HEK293 (cell line): ENCODE results near the gene NID1.

Experiments used
- CTCF ChIA-PET: fragments of 350-600 bp; formaldehyde crosslinking; extraction: SDS; loops from one replicate; lab custom pipeline; 2021; ENCODE audit warnings: antibody characterized with exemption; lab: Yijun Ruan, JAX
- POLR2A ChIA-PET: fragments of 300-600 bp; formaldehyde crosslinking; extraction: SDS; loops from one replicate; lab custom pipeline; 2020; ENCODE audit warnings: antibody characterized with exemption, inconsistent platforms; lab: Yijun Ruan, JAX
- H3K27ac ChIP-seq: fragments of 200-500 bp; sonication (Bioruptor generic); 2 replicates; pipeline ENCODE4 v1.5.1; 2014; ENCODE audit warnings: low read depth, low read length, control low read depth, inconsistent platforms; ENCODE audit errors: extremely low read depth
- H3K36me3 ChIP-seq, 2 experiments: fragments of 200-500 bp in 1 of 2; sonication (Bioruptor generic) in 1 of 2; 1 replicate in 1 of 2; 2 replicates in 1 of 2; pipeline ENCODE4 v1.5.1; 2014 to 2017; ENCODE audit warnings: inconsistent platforms in 2 of 2, low read length in 2 of 2; ENCODE audit not compliant: control insufficient read depth in 2 of 2, insufficient read depth in 1 of 2
- H3K4me1 ChIP-seq: fragments of 200-500 bp; sonication (Bioruptor generic); 2 replicates; pipeline ENCODE4 v1.5.1; 2014; ENCODE audit warnings: mild to moderate bottlenecking, low read length, inconsistent platforms; ENCODE audit not compliant: control insufficient read depth, insufficient read depth
- H3K4me3 ChIP-seq: 2 replicates; pipeline ENCODE4 v1.5.1; 2011; ENCODE audit warnings: low read depth, mild to moderate bottlenecking, control low read depth, low read length, moderate library complexity
- H3K9me3 ChIP-seq: fragments of 200-500 bp; sonication (Bioruptor generic); 2 replicates; pipeline ENCODE4 v1.5.1; 2014; ENCODE audit warnings: low read depth, low read length, inconsistent platforms; ENCODE audit not compliant: control insufficient read depth, insufficient read depth
- HOXA7 ChIP-seq: sonication (generic); formaldehyde crosslinking; IDR thresholded peaks from 2 replicates; pipeline ENCODE4 v1.8.1; 2022; ENCODE audit warnings: missing genetic modification reagents, borderline replicate concordance
- INSM2 ChIP-seq: fragments of 450-650 bp; formaldehyde crosslinking; IDR thresholded peaks from 2 replicates; pipeline ENCODE4 v1.5.1; 2016; ENCODE audit warnings: missing biosample characterization, missing genetic modification characterization
- ZBTB26 ChIP-seq: fragments of 450-650 bp; formaldehyde crosslinking; optimal IDR thresholded peaks from 2 replicates; pipeline ENCODE3; 2016; ENCODE audit warnings: missing biosample characterization, mild to moderate bottlenecking, missing genetic modification characterization
- ZNF16 ChIP-seq: fragments of 450-650 bp; formaldehyde crosslinking; IDR thresholded peaks from 2 replicates; pipeline ENCODE4 v1.5.1; 2016; ENCODE audit warnings: low read depth, missing biosample characterization, missing genetic modification characterization
- ZNF175 ChIP-seq: fragments of 450-650 bp; formaldehyde crosslinking; IDR thresholded peaks from 2 replicates; pipeline ENCODE4 v1.5.1; 2016; ENCODE audit warnings: missing biosample characterization, missing genetic modification characterization
- ZNF214 ChIP-seq: fragments of 450-650 bp; formaldehyde crosslinking; IDR thresholded peaks from 2 replicates; pipeline ENCODE4 v1.5.1; 2017; ENCODE audit warnings: missing biosample characterization, mild to moderate bottlenecking, missing genetic modification characterization, borderline replicate concordance
- ZNF292 ChIP-seq: fragments of 450-650 bp; formaldehyde crosslinking; IDR thresholded peaks from 2 replicates; pipeline ENCODE4 v1.5.1; 2016; ENCODE audit warnings: low read depth, missing biosample characterization, missing genetic modification characterization, borderline replicate concordance
- ZNF398 ChIP-seq: fragments of 450-650 bp; formaldehyde crosslinking; IDR thresholded peaks from 2 replicates; pipeline ENCODE4 v1.5.1; 2017; ENCODE audit warnings: missing biosample characterization, missing genetic modification characterization
- ZNF426 ChIP-seq: fragments of 450-650 bp; formaldehyde crosslinking; IDR thresholded peaks from 2 replicates; pipeline ENCODE4 v1.5.1; 2017; ENCODE audit warnings: missing biosample characterization, missing genetic modification characterization, mild to moderate bottlenecking, inconsistent platforms, moderate library complexity
- ZNF518A ChIP-seq: fragments of 450-650 bp; formaldehyde crosslinking; conservative IDR thresholded peaks from 2 replicates; pipeline ENCODE4 v1.5.1; 2016; ENCODE audit warnings: low read depth, missing biosample characterization, missing genetic modification characterization
- ZNF521 ChIP-seq: fragments of 450-650 bp; formaldehyde crosslinking; IDR thresholded peaks from 2 replicates; pipeline ENCODE4 v1.5.1; 2017; ENCODE audit warnings: missing biosample characterization, mild to moderate bottlenecking, missing genetic modification characterization
- ZNF580 ChIP-seq: fragments of 450-650 bp; formaldehyde crosslinking; IDR thresholded peaks from 2 replicates; pipeline ENCODE4 v1.5.1; 2016; ENCODE audit warnings: missing biosample characterization, missing genetic modification characterization
- ZNF658 ChIP-seq: fragments of 450-650 bp; formaldehyde crosslinking; IDR thresholded peaks from 2 replicates; pipeline ENCODE4; 2016; ENCODE audit warnings: missing biosample characterization, missing genetic modification characterization
- ZNF704 ChIP-seq: fragments of 450-650 bp; formaldehyde crosslinking; IDR thresholded peaks from 2 replicates; pipeline ENCODE4 v1.5.1; 2016; ENCODE audit warnings: missing biosample characterization, missing genetic modification characterization
- ZNF777 ChIP-seq: fragments of 450-650 bp; formaldehyde crosslinking; IDR thresholded peaks from 2 replicates; pipeline ENCODE4 v1.5.1; 2017; ENCODE audit warnings: missing biosample characterization, missing genetic modification characterization, borderline replicate concordance
- ZSCAN4 ChIP-seq: fragments of 450-650 bp; formaldehyde crosslinking; IDR thresholded peaks from 2 replicates; pipeline ENCODE4 v1.5.1; 2017; ENCODE audit warnings: missing biosample characterization, missing genetic modification characterization

Gene NID1

GRCh38 chr1:236111527-236112331 is 46.8 kb upstream of the NID1 start:
- no peaks in the 10 kb centered on the region for H3K4me1 ChIP-seq
- POLR2A ChIA-PET, result no interaction called here
- H3K36me3 ChIP-seq, result no peaks in the 10 kb centered on the region
- H3K4me3 ChIP-seq, result no peak overlapping the region
- H3K9me3 ChIP-seq, result no peaks in the 10 kb centered on the region
- CTCF ChIA-PET, result interaction anchor here (0.5 to 1.3 kb wide), 7 partner anchors 9 to 721 kb away, joined by 3 to 5 read pairs (median 3); no protein-coding TSS in a partner anchor
- H3K27ac ChIP-seq, result no peak overlapping the region
- TF ChIP-seq ZNF214 (tag by site-specific recombination), result no peak
- TF ChIP-seq HOXA7 (CRISPR knock-in tag), result no peak
- no peak for TF ChIP-seq INSM2 (tag by site-specific recombination)
- TF ChIP-seq ZNF398 (tag by site-specific recombination), result no peak
- TF ChIP-seq ZNF580 (tag by site-specific recombination), result no peak
- no peak for TF ChIP-seq ZNF521 (tag by site-specific recombination)
- TF ChIP-seq ZNF518A, result no peak
- no peak for TF ChIP-seq ZNF16 (tag by site-specific recombination)
- no peak for TF ChIP-seq ZNF704
- no peak for TF ChIP-seq ZNF175 (tag by site-specific recombination)
- TF ChIP-seq ZNF658 (tag by site-specific recombination), result no peak
- TF ChIP-seq ZNF426, result no peak
- no peak for TF ChIP-seq ZSCAN4 (tag by site-specific recombination)
- no peak for TF ChIP-seq ZNF777
- no peak for TF ChIP-seq ZBTB26 (tag by site-specific recombination)
- TF ChIP-seq ZNF292, result no peak
- TF ChIP-seq, all 188 proteins: peak for 0
